HG03139 (cell line): Measurements from ENCODE around the gene SLC15A1.
"Not testable (repeated sequence)": the region's sequence is repeated elsewhere in the genome, so short reads cannot be mapped to it uniquely, and the experiment has no call there.

ENCODE experiments used
- ATAC-seq: cut with Tn5 transposase; IDR thresholded peaks from one replicate; pipeline ENCODE4 v1.9.1; 2021; ENCODE audit not compliant: unreplicated experiment

SLC15A1 gene

GRCh38 chr13:98755116-98755515 is 2.6 kb upstream of the SLC15A1 start:
- no peak for ATAC-seq

- ATAC-seq: not testable (repeated sequence)
Measured at GRCh38 chr13:98754468-98754867, 2.0 kb upstream of the SLC15A1 start.

- no peak for ATAC-seq
Measured at GRCh38 chr13:98751861-98752466, 508 bp downstream of the SLC15A1 start.

GRCh38 chr13:98751367-98751782 is 1.1 kb downstream of the SLC15A1 start:
- no peak for ATAC-seq

GRCh38 chr13:98749501-98749900 is 3.0 kb downstream of the SLC15A1 start:
- ATAC-seq: no peak

- ATAC-seq: no peak
Measured at GRCh38 chr13:98746968-98747367, 5.5 kb downstream of the SLC15A1 start.

GRCh38 chr13:98743377-98743776 is 9.1 kb downstream of the SLC15A1 start:
- no peak for ATAC-seq

GRCh38 chr13:98742961-98743360 is 9.5 kb downstream of the SLC15A1 start:
- no peak for ATAC-seq

GRCh38 chr13:98741741-98742435 is 10.6 kb downstream of the SLC15A1 start:
- no peak for ATAC-seq

- ATAC-seq: no peak
Measured at GRCh38 chr13:98740131-98740530, 12.3 kb downstream of the SLC15A1 start.

GRCh38 chr13:98738993-98739392 is 13.5 kb downstream of the SLC15A1 start:
- ATAC-seq: no peak

GRCh38 chr13:98738213-98738612 is 14.3 kb downstream of the SLC15A1 start:
- no peak for ATAC-seq

GRCh38 chr13:98731925-98732324 is 20.5 kb downstream of the SLC15A1 start:
- ATAC-seq: no peak

- ATAC-seq: no peak
Measured at GRCh38 chr13:98731038-98731437, 21.4 kb downstream of the SLC15A1 start.

- no peak for ATAC-seq
Measured at GRCh38 chr13:98730441-98730840, 22.0 kb downstream of the SLC15A1 start.

GRCh38 chr13:98729658-98730057 is 22.8 kb downstream of the SLC15A1 start:
- no peak for ATAC-seq

GRCh38 chr13:98722958-98723357 is 29.5 kb downstream of the SLC15A1 start:
- no peak for ATAC-seq

- ATAC-seq: no peak
Measured at GRCh38 chr13:98721825-98722510, 30.5 kb downstream of the SLC15A1 start.

GRCh38 chr13:98719527-98720250 is 32.8 kb downstream of the SLC15A1 start:
- no peak for ATAC-seq

GRCh38 chr13:98717891-98718290 is 34.6 kb downstream of the SLC15A1 start:
- ATAC-seq: no peak

- ATAC-seq: no peak
Measured at GRCh38 chr13:98717256-98717655, 35.2 kb downstream of the SLC15A1 start.

GRCh38 chr13:98710521-98710920 is 42.0 kb downstream of the SLC15A1 start:
- no peak for ATAC-seq
